K562 (cell line): ENCODE results near the gene FMO2.

Experiments used
- POLR2A ChIP-seq: fragments of 450-650 bp; conservative IDR thresholded peaks from 2 replicates; pipeline ENCODE4 v1.6.1; 2016
- ZNF311 ChIP-seq: fragments of 250-450 bp; sonication (Bioruptor Pico); IDR thresholded peaks from 2 replicates; pipeline ENCODE4 v1.4.0; 2020; ENCODE audit warnings: mild to moderate bottlenecking, moderate library complexity
- TF ChIP-seq, protein P1 (sequence below), 3 experiments: IDR thresholded peaks in 2 of 3; conservative IDR thresholded peaks in 1 of 3; 2 replicates each; pipeline ENCODE4 v1.5.1; 2011 to 2012; ENCODE audit warnings: low read length in 3 of 3, mild to moderate bottlenecking in 3 of 3, control low read depth in 2 of 3, improper control_type of control experiment in 1 of 3, inconsistent platforms in 1 of 3, low read depth in 1 of 3, mixed read lengths in 1 of 3, moderate library complexity in 1 of 3; ENCODE audit not compliant: insufficient read depth in 2 of 3

DNA sequence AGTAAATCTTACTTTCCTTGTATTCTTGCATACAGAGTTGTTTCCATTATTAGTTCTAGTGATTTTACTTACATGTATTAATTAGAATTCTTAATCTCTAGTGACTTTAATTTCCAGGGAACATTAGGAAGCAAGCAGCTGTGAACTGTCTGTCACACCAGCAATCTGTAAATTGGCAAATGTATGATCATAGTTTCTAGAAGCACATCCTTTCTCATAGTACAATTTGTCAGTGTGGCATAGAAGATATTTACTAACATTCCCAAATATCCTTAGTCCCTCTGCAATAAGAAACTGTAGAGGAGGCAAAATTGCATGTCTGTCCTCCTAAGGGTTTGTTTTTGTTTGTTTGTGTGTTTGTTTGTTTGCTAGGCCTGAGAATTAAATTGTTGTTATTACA, 46.2 kb downstream of the FMO2 start:
- no peak for TF ChIP-seq POLR2A
- no peak for TF ChIP-seq ZNF311
- TF ChIP-seq, protein P1, sequence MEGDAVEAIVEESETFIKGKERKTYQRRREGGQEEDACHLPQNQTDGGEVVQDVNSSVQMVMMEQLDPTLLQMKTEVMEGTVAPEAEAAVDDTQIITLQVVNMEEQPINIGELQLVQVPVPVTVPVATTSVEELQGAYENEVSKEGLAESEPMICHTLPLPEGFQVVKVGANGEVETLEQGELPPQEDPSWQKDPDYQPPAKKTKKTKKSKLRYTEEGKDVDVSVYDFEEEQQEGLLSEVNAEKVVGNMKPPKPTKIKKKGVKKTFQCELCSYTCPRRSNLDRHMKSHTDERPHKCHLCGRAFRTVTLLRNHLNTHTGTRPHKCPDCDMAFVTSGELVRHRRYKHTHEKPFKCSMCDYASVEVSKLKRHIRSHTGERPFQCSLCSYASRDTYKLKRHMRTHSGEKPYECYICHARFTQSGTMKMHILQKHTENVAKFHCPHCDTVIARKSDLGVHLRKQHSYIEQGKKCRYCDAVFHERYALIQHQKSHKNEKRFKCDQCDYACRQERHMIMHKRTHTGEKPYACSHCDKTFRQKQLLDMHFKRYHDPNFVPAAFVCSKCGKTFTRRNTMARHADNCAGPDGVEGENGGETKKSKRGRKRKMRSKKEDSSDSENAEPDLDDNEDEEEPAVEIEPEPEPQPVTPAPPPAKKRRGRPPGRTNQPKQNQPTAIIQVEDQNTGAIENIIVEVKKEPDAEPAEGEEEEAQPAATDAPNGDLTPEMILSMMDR (IDR thresholded peaks at IDR 0.05 in 2 of 3, conservative IDR thresholded peaks at IDR 0.05 in 1 of 3; ENCODE audit: insufficient read depth in 2 of 3, low read depth in 1 of 3, low read length in 3 of 3): no peak
